ENCODE results near the gene KAT7. TPM values are rescaled to one million over a fixed set of nuclear protein-coding genes. Genes with fewer than 3 reads are reported as not detected.

The KAT7 gene
- total and polyA plus RNA-seq, 4 donors = 8.7 to 87.5 (median 35.7) TPM

- H3K9ac ChIP-seq (ENCODE audit: insufficient read depth in 1 of 2, low read length in 2 of 2) = no peak overlapping the region
- H3K27me3 ChIP-seq (ENCODE audit: control insufficient read depth in 3 of 3, insufficient read depth in 3 of 3, low read length in 2 of 3) = no peaks in the 10 kb centered on the region
- DNase-seq = no peak
- ATAC-seq (ENCODE audit: insufficient read depth, low FRiP score) = no peak
- TF ChIP-seq CTCF (IDR thresholded peaks at IDR 0.05; ENCODE audit: control extremely low read depth, extremely low read depth) = no peak
- H3K9me3 ChIP-seq (ENCODE audit: control insufficient read depth in 4 of 4, insufficient read depth in 3 of 4, low read length in 3 of 4) = no peaks in the 10 kb centered on the region
- H3K36me3 ChIP-seq (ENCODE audit: control insufficient read depth in 4 of 4, insufficient read depth in 4 of 4, low read length in 4 of 4) = peaks cover 21 to 35% (median 28%) of the 10 kb centered on the region in 4 donors
- H3K4me3 ChIP-seq = no peak overlapping the region
- H3K27ac ChIP-seq (ENCODE audit: low read depth in 1 of 2, low read length in 1 of 2) = no peak overlapping the region
- peaks cover 0 to 2% (median 0%) of the 10 kb centered on the region in 5 donors for H3K4me1 ChIP-seq (ENCODE audit: control insufficient read depth in 5 of 5, insufficient read depth in 5 of 5, low read length in 5 of 5)
- WGBS, 2 donors = 94 to 96% methylated on average over 8 of the region's 8 CpGs
Observed at GRCh38 chr17:49798182-49798581, 9.7 kb downstream of the KAT7 start.

GRCh38 chr17:49798738-49799137, 10.3 kb downstream of the KAT7 start:
- WGBS, 2 donors = 65 to 67% methylated on average over 2 of the region's 2 CpGs
- ATAC-seq (ENCODE audit: insufficient read depth, low FRiP score) = no peak
- no peak overlapping the region for H3K27ac ChIP-seq (ENCODE audit: low read depth in 1 of 2, low read length in 1 of 2)
- no peak overlapping the region for H3K4me3 ChIP-seq
- no peak for DNase-seq
- no peak for TF ChIP-seq CTCF (IDR thresholded peaks at IDR 0.05; ENCODE audit: control extremely low read depth, extremely low read depth)
- H3K4me1 ChIP-seq (ENCODE audit: control insufficient read depth in 5 of 5, insufficient read depth in 5 of 5, low read length in 5 of 5) = peaks cover 0 to 2% (median 0%) of the 10 kb centered on the region in 5 donors
- H3K9ac ChIP-seq (ENCODE audit: insufficient read depth in 1 of 2, low read length in 2 of 2) = no peak overlapping the region
- peaks cover 21 to 33% (median 26%) of the 10 kb centered on the region in 4 donors for H3K36me3 ChIP-seq (ENCODE audit: control insufficient read depth in 4 of 4, insufficient read depth in 4 of 4, low read length in 4 of 4)
- H3K9me3 ChIP-seq (ENCODE audit: control insufficient read depth in 4 of 4, insufficient read depth in 3 of 4, low read length in 3 of 4) = no peaks in the 10 kb centered on the region
- no peaks in the 10 kb centered on the region for H3K27me3 ChIP-seq (ENCODE audit: control insufficient read depth in 3 of 3, insufficient read depth in 3 of 3, low read length in 2 of 3)

- Histone ChIP-seq H3K27ac (ENCODE audit: low read depth in 1 of 2, low read length in 1 of 2) (no peak overlapping the region), H3K27me3 (ENCODE audit: control insufficient read depth in 3 of 3, insufficient read depth in 3 of 3, low read length in 2 of 3) (no peaks in the 10 kb centered on the region), H3K9ac (ENCODE audit: insufficient read depth in 1 of 2, low read length in 2 of 2) (no peak overlapping the region), H3K36me3 (ENCODE audit: control insufficient read depth in 4 of 4, insufficient read depth in 4 of 4, low read length in 4 of 4) (peaks cover 18 to 48% (median 32%) of the 10 kb centered on the region in 4 donors), H3K4me3 (no peak overlapping the region), H3K4me1 (ENCODE audit: control insufficient read depth in 5 of 5, insufficient read depth in 5 of 5, low read length in 5 of 5) (peaks cover 0 to 3% (median 0%) of the 10 kb centered on the region in 5 donors), H3K9me3 (ENCODE audit: control insufficient read depth in 4 of 4, insufficient read depth in 3 of 4, low read length in 3 of 4) (no peaks in the 10 kb centered on the region)
- no peak for ATAC-seq (ENCODE audit: insufficient read depth, low FRiP score)
- no peak for TF ChIP-seq CTCF (IDR thresholded peaks at IDR 0.05; ENCODE audit: control extremely low read depth, extremely low read depth)
- WGBS, 2 donors = 65 to 77% methylated on average over 4 of the region's 4 CpGs
- no peak for DNase-seq
Observed at GRCh38 chr17:49809056-49809455, 20.6 kb downstream of the KAT7 start.
